ENCODE measurements around the gene ZNF724.
"Not testable (repeated sequence)": the region's sequence is repeated elsewhere in the genome, so short reads cannot be mapped to it uniquely, and the experiment has no call there.

The ZNF724 gene

DNA sequence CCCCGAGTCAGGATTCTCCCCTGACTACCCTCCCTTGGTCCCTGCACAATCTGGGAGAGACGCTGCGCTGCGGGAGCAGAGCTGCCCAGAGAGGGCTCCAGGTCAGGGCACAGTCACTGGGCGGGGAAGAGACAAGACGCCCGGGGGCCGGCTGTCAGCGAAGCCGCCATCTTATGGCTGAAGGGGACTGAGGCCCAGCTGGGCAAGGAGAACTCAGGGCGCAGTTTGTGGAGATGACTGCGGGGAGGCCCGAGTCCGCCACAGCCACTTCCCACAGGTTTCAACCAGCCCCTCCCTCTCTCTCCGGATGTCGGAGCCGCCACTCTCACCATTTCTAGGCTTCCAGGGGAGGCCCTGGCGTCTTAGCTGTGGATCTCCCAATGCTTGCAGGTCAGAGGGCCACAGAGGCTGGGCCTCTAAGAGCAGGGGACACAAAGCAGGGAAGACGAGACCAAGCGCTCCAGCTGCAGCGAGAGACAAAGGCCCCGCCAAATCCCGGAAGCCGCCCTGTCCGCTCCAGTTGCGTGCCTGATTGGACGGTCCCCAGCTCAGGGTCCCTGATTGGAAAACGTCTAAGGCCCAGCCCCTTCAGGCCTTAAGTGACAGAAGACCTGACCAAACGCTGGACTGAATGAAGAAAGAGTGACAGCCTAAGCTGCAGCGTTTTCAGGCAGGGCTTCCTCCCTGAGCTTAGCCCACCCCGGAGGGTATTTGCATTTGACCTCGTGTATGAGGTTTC, at the start of gene ZNF724:
Gene ZNF724 (minus strand): TSS at position 484 of the 739 bp plus-strand sequence. CDS start 152 bp downstream, at position 332.
- DNase-seq = peak; percentile 98
- Histone ChIP-seq H3K36me3 (replicated peaks) (no peaks in the 10 kb centered on the region), H3K4me3 (ENCODE audit: low read depth, low read length) (peak within 1 kb of the TSS; percentile 81), H3K27me3 (replicated peaks) (no peaks in the 10 kb centered on the region), H3K27ac (peak within 1 kb of the TSS; percentile 44)
- in situ Hi-C loops (cut with HindIII; ENCODE audit: low pct_ligation_motif_present, low sequenced_read_pairs) = no loop called here
- TF ChIP-seq, protein P1, sequence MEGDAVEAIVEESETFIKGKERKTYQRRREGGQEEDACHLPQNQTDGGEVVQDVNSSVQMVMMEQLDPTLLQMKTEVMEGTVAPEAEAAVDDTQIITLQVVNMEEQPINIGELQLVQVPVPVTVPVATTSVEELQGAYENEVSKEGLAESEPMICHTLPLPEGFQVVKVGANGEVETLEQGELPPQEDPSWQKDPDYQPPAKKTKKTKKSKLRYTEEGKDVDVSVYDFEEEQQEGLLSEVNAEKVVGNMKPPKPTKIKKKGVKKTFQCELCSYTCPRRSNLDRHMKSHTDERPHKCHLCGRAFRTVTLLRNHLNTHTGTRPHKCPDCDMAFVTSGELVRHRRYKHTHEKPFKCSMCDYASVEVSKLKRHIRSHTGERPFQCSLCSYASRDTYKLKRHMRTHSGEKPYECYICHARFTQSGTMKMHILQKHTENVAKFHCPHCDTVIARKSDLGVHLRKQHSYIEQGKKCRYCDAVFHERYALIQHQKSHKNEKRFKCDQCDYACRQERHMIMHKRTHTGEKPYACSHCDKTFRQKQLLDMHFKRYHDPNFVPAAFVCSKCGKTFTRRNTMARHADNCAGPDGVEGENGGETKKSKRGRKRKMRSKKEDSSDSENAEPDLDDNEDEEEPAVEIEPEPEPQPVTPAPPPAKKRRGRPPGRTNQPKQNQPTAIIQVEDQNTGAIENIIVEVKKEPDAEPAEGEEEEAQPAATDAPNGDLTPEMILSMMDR (IDR thresholded peaks at IDR 0.05; ENCODE audit: low read depth, low read length, missing control alignments) = no peak

DNA sequence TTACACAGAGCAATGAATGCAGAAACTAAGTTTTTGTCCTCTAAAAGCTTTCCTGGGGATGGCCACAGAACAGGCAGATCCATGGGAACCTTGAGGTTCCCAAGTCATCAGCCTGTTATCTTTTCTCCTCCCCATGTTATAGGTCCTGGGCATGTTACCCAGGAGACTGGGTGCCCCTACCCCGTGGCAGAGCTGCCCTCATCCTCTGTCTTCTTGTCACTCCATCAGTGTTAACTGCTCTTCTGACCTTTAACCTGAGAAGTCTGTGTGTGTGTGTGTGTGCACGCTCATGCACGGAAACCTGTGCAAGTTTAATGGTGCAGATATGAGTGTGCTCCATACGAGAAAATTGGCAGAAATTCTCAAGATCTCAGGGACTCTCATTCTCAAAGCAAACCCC, 43.9 kb upstream of the ZNF724 start:
- no peaks in the 10 kb centered on the region for H3K36me3 ChIP-seq (replicated peaks)
- TF ChIP-seq, protein P1 (IDR thresholded peaks at IDR 0.05; ENCODE audit: low read depth, low read length, missing control alignments) = no peak
- H3K27me3 ChIP-seq (replicated peaks) = no peaks in the 10 kb centered on the region
- no peak overlapping the region for H3K27ac ChIP-seq
- in situ Hi-C loops (cut with HindIII; ENCODE audit: low pct_ligation_motif_present, low sequenced_read_pairs) = no loop called here
- no peak overlapping the region for H3K4me3 ChIP-seq (ENCODE audit: low read depth, low read length)
- DNase-seq = no peak

DNA sequence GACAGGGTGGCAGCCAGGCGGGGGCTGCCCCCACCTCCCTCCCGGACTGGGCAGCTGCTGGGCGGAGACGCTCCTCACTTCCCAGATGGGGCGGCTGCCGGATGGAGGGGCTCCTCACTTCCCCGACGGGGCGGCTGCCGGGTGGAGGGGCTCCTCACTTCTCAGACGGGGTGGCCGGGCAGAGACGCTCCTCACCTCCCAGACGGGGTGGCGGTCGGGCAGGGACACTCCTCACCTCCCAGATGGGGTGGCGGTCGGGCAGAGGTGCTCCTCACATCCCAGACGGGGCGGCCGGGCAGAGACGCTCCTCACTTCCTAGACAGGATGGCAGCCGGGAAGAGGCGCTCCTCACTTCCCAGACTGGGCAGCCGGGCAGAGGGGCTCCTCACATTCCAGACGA, 39.8 kb upstream of the ZNF724 start:
- H3K27me3 ChIP-seq (replicated peaks); in situ Hi-C loops (cut with HindIII; ENCODE audit: low pct_ligation_motif_present, low sequenced_read_pairs); H3K36me3 ChIP-seq (replicated peaks); H3K27ac ChIP-seq; H3K4me3 ChIP-seq (ENCODE audit: low read depth, low read length); DNase-seq: not testable (repeated sequence)

DNA sequence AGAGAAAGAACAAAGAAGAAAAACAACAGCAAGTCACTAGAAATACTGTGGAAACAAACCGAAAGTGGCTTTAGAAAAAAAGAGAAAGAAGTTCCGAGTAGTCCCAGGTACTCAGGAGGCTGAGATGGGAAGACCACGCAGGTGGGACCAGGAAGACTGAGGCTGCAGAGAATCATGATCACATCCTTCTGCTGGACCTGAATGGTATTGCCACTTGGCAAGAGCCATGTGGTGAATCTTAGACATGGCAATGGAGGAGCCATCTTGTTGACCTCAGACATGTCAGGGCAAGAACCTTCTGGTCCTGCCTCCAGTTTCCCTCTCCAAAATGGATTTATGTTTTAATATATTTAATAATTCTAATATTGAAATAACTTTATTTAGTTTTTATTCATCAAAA, 37.4 kb upstream of the ZNF724 start:
- TF ChIP-seq, protein P1 (IDR thresholded peaks at IDR 0.05; ENCODE audit: low read depth, low read length, missing control alignments) = no peak
- Histone ChIP-seq H3K27me3 (replicated peaks) (no peaks in the 10 kb centered on the region), H3K36me3 (replicated peaks) (no peaks in the 10 kb centered on the region), H3K27ac (no peak overlapping the region), H3K4me3 (ENCODE audit: low read depth, low read length) (no peak overlapping the region)
- DNase-seq = no peak
- in situ Hi-C loops (cut with HindIII; ENCODE audit: low pct_ligation_motif_present, low sequenced_read_pairs) = no loop called here

DNA sequence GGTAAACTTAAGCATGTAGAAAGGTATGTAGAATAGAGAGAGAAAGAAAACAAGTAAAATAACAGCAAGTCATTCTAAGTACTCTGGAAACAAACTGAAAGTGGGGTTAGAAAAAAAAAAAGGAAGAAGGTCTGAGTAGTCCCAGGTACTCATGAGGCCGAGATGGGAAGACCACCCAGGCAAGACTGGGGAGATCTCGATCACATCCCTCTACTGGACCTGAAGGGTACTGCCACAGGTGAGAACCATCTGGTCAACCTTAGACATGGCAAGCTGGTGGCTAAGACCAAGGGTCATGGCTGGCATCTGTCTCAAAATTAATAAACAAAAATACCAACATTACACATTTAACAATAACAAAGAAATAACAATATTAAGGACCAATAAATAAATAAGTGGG, 36.3 kb upstream of the ZNF724 start:
- no peaks in the 10 kb centered on the region for H3K27me3 ChIP-seq (replicated peaks)
- no peak overlapping the region for H3K27ac ChIP-seq
- H3K4me3 ChIP-seq (ENCODE audit: low read depth, low read length) = no peak overlapping the region
- H3K36me3 ChIP-seq (replicated peaks) = no peaks in the 10 kb centered on the region
- TF ChIP-seq, protein P1 (IDR thresholded peaks at IDR 0.05; ENCODE audit: low read depth, low read length, missing control alignments) = peak; percentile 46
- in situ Hi-C loops (cut with HindIII; ENCODE audit: low pct_ligation_motif_present, low sequenced_read_pairs) = no loop called here
- no peak for DNase-seq

DNA sequence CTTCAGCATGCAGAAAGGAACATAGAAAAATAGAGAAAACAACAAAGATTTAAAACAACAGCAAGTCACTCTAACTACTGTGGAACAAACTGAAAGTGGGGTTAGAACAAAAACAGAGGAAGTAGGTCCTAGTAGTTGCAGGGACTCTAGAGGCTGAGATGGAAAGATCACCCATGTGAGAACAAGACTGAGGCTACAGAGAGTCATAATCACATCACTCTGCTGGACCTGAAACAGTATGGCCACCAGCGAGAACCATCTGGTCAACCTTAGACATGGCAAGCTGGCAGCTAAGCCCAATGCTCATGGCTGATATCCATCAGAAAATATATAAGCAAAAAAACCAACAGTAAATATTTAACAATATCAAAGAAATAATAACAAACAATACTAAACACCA, 35.8 kb upstream of the ZNF724 start:
- H3K27ac ChIP-seq = no peak overlapping the region
- H3K36me3 ChIP-seq (replicated peaks) = no peaks in the 10 kb centered on the region
- H3K4me3 ChIP-seq (ENCODE audit: low read depth, low read length) = no peak overlapping the region
- DNase-seq = no peak
- TF ChIP-seq, protein P1 (IDR thresholded peaks at IDR 0.05; ENCODE audit: low read depth, low read length, missing control alignments) = no peak
- H3K27me3 ChIP-seq (replicated peaks) = no peaks in the 10 kb centered on the region
- in situ Hi-C loops (cut with HindIII; ENCODE audit: low pct_ligation_motif_present, low sequenced_read_pairs) = no loop called here

DNA sequence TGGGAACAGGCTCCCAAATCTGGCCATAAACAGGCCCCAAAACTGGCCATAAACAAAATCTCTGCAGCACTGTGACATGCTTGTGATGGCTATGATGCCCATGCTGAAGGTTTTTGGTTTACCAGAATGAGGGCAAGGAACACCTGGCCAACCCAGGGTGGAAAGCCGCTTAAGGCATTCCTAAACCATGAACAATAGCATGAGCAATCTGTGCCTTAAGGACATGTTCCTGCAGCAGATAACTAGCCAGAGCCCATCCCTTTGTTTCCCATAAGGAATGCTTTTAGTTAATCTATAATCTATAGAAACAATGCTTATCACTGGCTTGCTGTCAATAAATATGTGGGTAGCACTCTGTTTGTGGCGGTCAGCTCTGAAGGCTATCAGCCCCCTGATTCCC, 35.1 kb upstream of the ZNF724 start:
- H3K27ac ChIP-seq; H3K27me3 ChIP-seq (replicated peaks); H3K4me3 ChIP-seq (ENCODE audit: low read depth, low read length); in situ Hi-C loops (cut with HindIII; ENCODE audit: low pct_ligation_motif_present, low sequenced_read_pairs); H3K36me3 ChIP-seq (replicated peaks); DNase-seq: not testable (repeated sequence)
